HG02588 (cell line): ENCODE data around the gene HS3ST3B1.
A peak's percentile ranks its signal among the peaks of the same experiment; 100 is the strongest.

Experiments used
- ATAC-seq: cut with Tn5 transposase; IDR thresholded peaks from one replicate; pipeline ENCODE4 v1.9.1; 2021; ENCODE audit warnings: mild to moderate bottlenecking, moderate library complexity; ENCODE audit not compliant: unreplicated experiment

The HS3ST3B1 gene

DNA sequence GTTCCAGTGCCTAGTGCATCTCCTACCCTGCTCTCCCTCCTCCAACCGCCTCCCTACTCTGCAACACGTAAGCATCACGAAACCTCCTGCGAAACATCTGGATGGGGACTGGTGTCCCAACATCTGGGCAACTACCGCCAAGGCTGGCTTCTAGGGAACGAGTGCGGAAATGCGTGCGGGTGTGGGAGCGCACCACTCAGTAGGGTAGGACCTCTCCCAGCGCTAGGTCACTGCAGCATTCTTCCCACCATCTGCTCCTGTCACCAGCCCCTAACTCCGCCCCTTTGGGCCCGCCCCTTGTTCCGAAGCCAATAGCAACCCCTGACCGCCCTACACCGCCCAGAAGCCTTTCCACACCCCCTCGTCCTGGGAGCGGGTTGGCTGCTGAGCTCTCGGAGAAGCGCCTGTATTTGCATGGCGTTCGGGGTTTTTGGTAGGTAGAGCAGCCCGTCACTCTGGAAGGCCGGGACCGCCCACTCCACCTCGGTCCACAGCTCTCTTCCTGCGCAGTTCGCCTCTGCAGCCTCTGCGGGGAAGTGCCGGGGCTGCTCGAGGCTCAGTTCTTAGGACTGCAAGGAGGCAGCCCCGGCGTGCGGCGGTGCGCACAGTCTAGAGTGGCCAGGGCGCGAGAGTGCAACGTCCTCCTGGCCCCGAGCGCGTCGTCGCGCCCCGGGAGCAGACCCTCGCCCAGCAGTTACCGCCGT is at the start of gene HS3ST3B1:
Gene HS3ST3B1, plus strand, starts transcription at position 507 of the 704 bp plus-strand sequence. CDS start 438 bp downstream, outside the sequence.
- peak; percentile 74 for ATAC-seq

DNA sequence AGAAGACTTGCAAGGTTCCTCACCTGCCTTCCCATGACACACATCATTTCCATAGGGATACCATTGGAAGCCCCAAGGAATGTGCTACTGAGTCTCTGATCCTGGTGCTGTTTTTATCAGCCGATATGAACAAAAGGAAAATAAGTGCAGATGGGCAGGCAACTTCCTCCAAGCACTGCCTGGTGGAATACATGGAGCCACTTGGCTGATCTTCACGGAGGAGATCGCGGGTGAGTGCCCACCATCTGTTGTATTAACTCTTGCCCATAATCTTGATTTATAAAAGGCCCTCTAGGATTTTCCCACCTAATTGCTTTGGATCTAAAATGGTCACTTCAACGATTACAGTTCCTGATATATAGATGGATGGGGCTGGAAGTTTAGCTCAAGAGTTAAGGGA is 39.5 kb upstream of the HS3ST3B1 start:
- no peak for ATAC-seq

DNA sequence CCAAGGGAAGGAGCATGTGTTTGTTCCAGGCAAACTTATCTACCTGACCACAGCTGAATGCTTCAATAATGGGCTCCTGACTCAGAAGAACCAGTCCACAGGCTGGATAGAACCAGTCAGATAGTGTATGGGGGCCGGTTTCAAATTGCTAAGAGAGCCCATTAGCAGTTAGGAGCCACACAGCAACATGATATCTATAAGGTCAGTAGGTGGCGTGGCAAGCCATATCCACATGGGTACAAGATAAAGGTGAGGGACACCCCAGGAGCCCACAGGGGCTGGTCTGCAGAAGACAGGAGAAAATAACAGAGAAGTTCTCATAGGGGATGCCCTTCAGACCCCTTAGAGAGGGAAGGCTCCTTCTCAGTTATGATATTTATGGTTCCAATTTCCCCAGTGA is 32.6 kb upstream of the HS3ST3B1 start:
- ATAC-seq: no peak

GRCh38 chr17:14269473-14269872 is 31.4 kb upstream of the HS3ST3B1 start:
- no peak for ATAC-seq

DNA sequence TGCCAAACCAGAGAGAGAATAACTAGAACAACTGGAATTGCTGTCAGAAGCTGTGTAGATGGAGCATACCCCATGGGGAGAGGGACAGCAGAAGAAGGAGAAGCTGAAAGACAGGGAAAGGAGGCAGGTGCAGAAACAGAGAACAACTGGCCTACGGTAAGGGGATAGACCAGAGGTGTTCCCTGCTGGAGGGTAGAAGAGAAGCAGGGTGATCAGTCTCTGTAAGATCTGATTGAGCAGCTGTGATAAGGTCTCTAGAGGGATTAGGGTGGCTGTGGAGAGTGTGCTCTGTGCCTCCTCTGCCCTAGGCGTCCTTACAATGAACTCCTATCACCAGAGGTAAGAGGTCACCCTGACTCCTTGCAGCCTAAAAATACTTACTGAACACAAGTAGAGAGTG is 30.4 kb upstream of the HS3ST3B1 start:
- ATAC-seq: no peak

- ATAC-seq: no peak
Measured at GRCh38 chr17:14276535-14277250, 24.2 kb upstream of the HS3ST3B1 start.

DNA sequence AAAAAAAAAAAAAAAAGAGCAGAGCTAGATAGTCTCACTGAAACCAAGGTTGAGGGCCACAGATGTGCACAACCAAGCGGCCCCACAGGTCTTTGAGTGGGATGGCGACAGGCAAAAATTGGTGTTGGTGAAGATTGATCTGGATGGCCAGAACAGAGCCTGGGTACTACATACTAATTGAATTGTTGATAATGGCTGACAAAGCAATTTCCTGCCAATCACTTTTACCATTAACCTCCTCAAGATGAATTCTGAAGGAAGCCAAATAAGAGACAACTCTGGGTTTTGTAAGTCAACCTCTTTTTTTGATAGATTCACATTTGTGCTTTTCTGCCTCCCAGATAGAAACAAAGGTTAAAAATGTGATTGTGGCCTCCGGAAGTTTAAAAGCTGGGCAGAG is 19.4 kb upstream of the HS3ST3B1 start:
- ATAC-seq: no peak

DNA sequence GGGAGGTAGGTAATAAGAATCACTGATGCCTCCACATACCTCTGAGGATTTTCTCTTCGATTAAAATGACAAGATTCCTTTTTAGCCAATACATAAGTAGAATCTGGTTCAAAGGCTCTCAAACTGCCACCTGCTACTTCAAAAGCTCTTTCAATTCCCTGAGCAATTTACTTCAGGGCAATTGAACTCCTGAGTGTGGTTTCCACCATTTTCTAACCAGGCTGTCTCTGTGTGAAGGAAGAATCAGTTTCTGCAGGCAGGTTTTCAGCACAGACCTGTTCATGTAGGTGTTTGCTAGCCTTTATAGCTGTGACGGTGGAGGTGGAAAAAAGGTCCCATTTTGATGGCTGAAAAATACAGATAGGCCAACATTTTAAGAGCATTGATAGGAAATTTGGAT is 18.2 kb upstream of the HS3ST3B1 start:
- no peak for ATAC-seq

DNA sequence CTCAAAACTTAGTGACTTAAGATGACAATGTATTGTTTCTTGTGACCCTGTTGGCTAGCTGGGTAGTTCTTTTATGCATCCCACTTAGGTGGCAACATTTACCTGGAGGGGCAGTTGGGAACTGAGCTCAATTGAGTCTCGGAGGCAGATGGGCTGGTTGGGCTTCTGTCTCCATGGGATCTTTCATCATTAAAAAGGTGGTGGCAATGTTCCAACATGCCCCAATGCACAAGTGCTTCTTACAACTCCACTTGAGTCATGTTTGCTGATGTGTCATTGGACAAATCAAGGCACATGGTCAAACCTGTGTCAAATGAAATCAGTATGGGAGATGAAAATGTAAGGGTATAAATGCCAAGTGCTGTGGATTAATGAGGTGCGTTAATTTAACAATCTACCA is 11.7 kb upstream of the HS3ST3B1 start:
- no peak for ATAC-seq

GRCh38 chr17:14294876-14295275 is 6.0 kb upstream of the HS3ST3B1 start:
- no peak for ATAC-seq

DNA sequence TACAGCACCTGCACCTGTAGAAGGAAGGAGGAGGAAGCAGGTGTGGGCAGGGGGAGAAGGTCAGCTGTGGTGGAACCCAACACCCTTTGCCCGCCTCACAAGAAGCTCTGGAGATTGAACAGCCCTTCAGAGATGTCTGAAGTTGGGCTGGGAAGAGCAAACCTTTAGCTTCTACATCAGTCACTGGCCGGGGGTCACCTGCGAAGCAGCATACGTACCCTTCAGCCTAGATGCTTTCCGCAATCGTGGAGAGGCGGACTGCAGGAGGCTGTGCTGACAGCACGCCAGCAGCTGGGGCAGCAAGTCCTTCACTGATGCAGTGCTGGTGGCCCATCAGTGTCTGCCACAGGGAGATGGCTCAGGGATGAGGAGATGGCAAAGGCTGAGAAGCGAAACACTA is 5.2 kb upstream of the HS3ST3B1 start:
- ATAC-seq: no peak

- ATAC-seq: no peak
Measured at GRCh38 chr17:14296166-14296910, 4.5 kb upstream of the HS3ST3B1 start.

DNA sequence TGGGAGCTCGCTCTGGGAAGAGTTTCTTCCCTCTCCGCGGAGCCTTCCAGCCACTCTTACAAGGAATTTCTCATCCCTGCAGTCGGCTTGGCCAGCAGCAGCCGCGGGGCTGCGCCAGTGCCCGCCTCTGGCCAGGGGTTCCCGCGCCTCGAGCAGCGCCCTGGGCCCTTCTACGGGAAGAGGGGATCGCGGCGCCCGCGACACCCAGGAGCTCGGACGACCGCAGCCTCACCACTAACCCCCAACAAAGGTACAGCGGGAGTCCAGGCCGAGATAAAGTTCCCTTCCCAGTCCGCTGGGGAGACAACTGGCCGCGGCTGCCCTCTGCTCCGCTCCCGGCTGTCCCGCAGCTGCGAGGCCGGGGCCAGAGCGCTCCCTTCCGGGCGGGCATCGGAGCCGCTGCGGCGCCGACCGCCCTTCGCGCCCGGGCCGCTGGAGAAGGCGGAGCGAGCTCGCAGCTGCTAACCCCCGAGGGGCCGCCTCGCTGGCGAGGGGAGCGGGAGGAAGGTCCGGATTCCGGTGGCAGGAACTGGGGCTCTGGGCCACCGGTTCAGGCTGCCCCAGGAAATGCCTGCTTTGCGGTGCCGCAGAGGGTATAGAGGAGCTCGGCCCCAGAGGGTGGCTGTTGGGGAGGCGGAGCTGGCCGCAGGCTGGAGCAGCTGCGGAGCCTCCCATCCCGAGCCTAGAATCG is 3.6 kb upstream of the HS3ST3B1 start:
- no peak for ATAC-seq

- ATAC-seq: no peak
Measured at GRCh38 chr17:14298221-14298946, 2.5 kb upstream of the HS3ST3B1 start.

GRCh38 chr17:14298947-14299279 is 2.0 kb upstream of the HS3ST3B1 start:
- ATAC-seq: no peak

- ATAC-seq: no peak
Measured at GRCh38 chr17:14299280-14300141, 1.4 kb upstream of the HS3ST3B1 start.

GRCh38 chr17:14301279-14302090 is 604 bp downstream of the HS3ST3B1 start:
- peak; percentile 8 for ATAC-seq

DNA sequence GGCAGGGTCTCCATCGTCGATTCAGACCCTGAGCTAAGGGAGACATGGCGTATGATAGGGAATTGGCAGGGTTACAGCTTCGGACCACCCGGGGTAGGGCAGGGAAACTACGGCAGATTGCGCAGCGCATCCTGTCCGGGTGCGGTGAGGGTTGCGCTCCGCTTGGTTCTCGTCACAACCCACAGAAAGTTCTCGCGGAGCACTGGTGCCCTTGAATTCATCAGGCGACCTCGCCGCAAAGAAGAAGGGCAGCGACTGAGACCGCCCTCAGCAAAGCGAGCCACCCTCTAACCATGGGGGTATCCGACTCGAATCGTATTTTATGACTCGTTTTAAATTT is 1.2 kb downstream of the HS3ST3B1 start:
- ATAC-seq: no peak
